ENCODE data around the gene OAT. TPM values are rescaled to one million over a fixed set of nuclear protein-coding genes. Genes with fewer than 3 reads are reported as not detected.

Gene OAT
- total RNA-seq, 1 experiment from 2014 or later: 67.9 TPM

DNA sequence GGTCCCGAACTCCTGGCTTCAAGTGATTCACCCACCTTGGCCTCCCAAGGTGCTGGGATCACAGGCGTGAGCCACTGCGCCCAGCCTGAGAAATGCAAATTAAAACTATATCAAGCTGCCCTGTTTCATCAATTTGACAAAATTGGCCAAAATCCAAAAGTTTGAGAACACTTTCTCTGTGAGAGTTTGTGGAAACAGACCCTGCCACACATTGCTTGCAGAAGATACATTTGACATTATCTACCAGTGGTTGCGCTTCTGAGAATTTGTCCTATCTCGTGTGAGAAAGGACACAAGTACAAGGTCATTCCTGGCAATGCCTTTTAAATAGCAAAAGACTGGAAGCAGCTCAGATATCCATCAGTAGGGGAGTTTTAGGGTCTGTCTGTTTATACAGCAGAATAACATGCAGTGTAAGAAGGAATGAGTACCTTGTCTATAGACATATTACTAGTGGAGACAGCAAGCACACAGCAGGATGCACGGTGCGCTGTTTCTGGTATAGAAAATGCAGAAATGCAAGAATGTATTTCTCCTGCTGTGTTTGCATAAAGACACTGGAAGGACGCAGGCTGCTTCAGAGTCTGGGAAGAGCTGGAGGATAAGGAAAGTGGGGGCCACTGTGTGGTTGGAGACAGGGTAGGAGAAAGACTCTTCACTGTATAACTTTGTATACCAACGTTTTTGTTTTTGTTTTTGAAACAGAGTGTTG, 47.2 kb upstream of the OAT start:
- Histone ChIP-seq H2AK5ac (ENCODE audit: insufficient read length, low read length) (no peak overlapping the region), H3K4me2 (ENCODE audit: insufficient read depth, insufficient read length, low read length) (peak overlapping the region; percentile 38), H3K27me3 (ENCODE audit: insufficient read depth, low read length) (no peaks in the 10 kb centered on the region), H3K4me1 (ENCODE audit: insufficient read depth, low read length) (peaks cover 15% of the 10 kb centered on the region; the same call in 1 of the 2 replicates), H3K56ac (ENCODE audit: insufficient read length, low read depth, low read length) (no peak overlapping the region), H3K18ac (ENCODE audit: insufficient read length, low read depth, low read length) (no peak overlapping the region), H3K27ac (ENCODE audit: insufficient read length, low read depth, low read length) (no peak overlapping the region), H3K9ac (ENCODE audit: extremely low read depth, insufficient read length, low read length) (no peak overlapping the region), H3K4ac (ENCODE audit: low read depth, low read length) (no peak overlapping the region), H3K9me3 (ENCODE audit: control insufficient read depth, low read depth, low read length) (no peaks in the 10 kb centered on the region), H2BK15ac (ENCODE audit: low read depth, low read length) (no peak overlapping the region), H2BK120ac (ENCODE audit: low read depth, low read length, poor library complexity, severe bottlenecking) (no peak overlapping the region), H2BK12ac (ENCODE audit: insufficient read length, low read depth, low read length) (no peak overlapping the region), H2AFZ (ENCODE audit: low read length) (no peak overlapping the region), H3K14ac (ENCODE audit: insufficient read depth, low read length) (no peak overlapping the region), H3K79me1 (ENCODE audit: insufficient read depth, low read depth, low read length, poor library complexity, severe bottlenecking) (no peaks in the 10 kb centered on the region), H3K23ac (ENCODE audit: insufficient read length, low read depth, low read length) (no peak overlapping the region), H3T11ph (ENCODE audit: low read length) (no peak overlapping the region), H2BK5ac (ENCODE audit: insufficient read length, low read length) (no peak overlapping the region), H4K8ac (replicated peaks; ENCODE audit: insufficient read length, low read depth, low read length) (no peak overlapping the region), H3K79me2 (ENCODE audit: insufficient read depth, low read length) (no peaks in the 10 kb centered on the region), H4K5ac (ENCODE audit: insufficient read length, low read depth, low read length) (no peak overlapping the region), H4K20me1 (ENCODE audit: control insufficient read depth, insufficient read depth, insufficient read length) (peaks cover 3% of the 10 kb centered on the region), H4K91ac (ENCODE audit: insufficient read length, low read depth, low read length) (no peak overlapping the region), H3K23me2 (ENCODE audit: insufficient read length, low read depth, low read length, poor library complexity, severe bottlenecking) (peaks cover 3% of the 10 kb centered on the region), H2BK20ac (ENCODE audit: low read depth, low read length, poor library complexity, severe bottlenecking) (no peak overlapping the region)
- Mint-ChIP-seq H3K9me3 (no peaks in the 10 kb centered on the region; a peak in 1 of 5 replicates), H3K27ac (peak overlapping the region; percentile 33 to 60 (median 38); a peak in 3 of 7 replicates), H3K36me3 (ENCODE audit: insufficient read depth in 1 of 3, low read depth in 3 of 3) (peaks cover 2 to 5% (median 5%) of the 10 kb centered on the region in 3 experiments; a peak in 6 of 7 replicates), H3K4me1 (peaks cover 57 to 61% of the 10 kb centered on the region in 2 experiments), H3K27me3 (ENCODE audit: low read depth) (peaks cover 7% of the 10 kb centered on the region), H3K4me3 (peak overlapping the region in 1 of 2 experiments; percentile 62; a peak in 2 of 5 replicates)
- DNase-seq: no peak
- WGBS (ENCODE audit: extremely low coverage, insufficient read length, low lambda C conversion rate): no CpG with 5 or more reads among the region's 9 CpGs
- TF ChIP-seq, protein P1, sequence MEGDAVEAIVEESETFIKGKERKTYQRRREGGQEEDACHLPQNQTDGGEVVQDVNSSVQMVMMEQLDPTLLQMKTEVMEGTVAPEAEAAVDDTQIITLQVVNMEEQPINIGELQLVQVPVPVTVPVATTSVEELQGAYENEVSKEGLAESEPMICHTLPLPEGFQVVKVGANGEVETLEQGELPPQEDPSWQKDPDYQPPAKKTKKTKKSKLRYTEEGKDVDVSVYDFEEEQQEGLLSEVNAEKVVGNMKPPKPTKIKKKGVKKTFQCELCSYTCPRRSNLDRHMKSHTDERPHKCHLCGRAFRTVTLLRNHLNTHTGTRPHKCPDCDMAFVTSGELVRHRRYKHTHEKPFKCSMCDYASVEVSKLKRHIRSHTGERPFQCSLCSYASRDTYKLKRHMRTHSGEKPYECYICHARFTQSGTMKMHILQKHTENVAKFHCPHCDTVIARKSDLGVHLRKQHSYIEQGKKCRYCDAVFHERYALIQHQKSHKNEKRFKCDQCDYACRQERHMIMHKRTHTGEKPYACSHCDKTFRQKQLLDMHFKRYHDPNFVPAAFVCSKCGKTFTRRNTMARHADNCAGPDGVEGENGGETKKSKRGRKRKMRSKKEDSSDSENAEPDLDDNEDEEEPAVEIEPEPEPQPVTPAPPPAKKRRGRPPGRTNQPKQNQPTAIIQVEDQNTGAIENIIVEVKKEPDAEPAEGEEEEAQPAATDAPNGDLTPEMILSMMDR (conservative IDR thresholded peaks at IDR 0.05): no peak
